Esophagus squamous epithelium (tissue), 5 donors: ENCODE results near the gene SCAMP1. TPM values are rescaled to one million over a fixed set of nuclear protein-coding genes. Genes with fewer than 3 reads are reported as not detected.

Experiments used
- DNase-seq: peaks from one replicate; lab custom pipeline; 2025; lab: John Stamatoyannopoulos, UW
- H3K27ac ChIP-seq, 4 donors: fragments of 200-600 bp; sonication (generic); one replicate each; pipeline ENCODE4 v1.5.1; 2016 to 2019; ENCODE audit warnings: mild to moderate bottlenecking in 1 of 4
- H3K27me3 ChIP-seq, 4 donors: fragments of 200-600 bp; sonication (generic); 1 replicate in 3 of 4; 2 replicates in 1 of 4; pipeline versions ENCODE4 v1.5.1 to v1.6.0; 2017 to 2021; ENCODE audit warnings: antibody characterized with exemption in 1 of 4
- H3K36me3 ChIP-seq, 3 donors: fragments of 200-600 bp; sonication (generic); one replicate each; pipeline ENCODE4 v1.5.1; 2016 to 2019
- H3K4me1 ChIP-seq, 3 donors: fragments of 200-600 bp; sonication (generic); one replicate each; pipeline ENCODE4 v1.5.1; 2017 to 2019
- H3K4me3 ChIP-seq, 4 donors: fragments of 200-600 bp; sonication (generic); 1 replicate in 3 of 4; 2 replicates in 1 of 4; pipeline ENCODE4 v1.5.1; 2016 to 2019; ENCODE audit warnings: mild to moderate bottlenecking in 2 of 4, moderate library complexity in 1 of 4
- H3K9me3 ChIP-seq, 3 donors: fragments of 200-600 bp; sonication (generic); one replicate each; pipeline ENCODE4 v1.5.1; 2016 to 2019
- POLR2A ChIP-seq, 4 donors: fragments of 450-650 bp; IDR thresholded peaks; one replicate each; pipeline ENCODE4 v1.6.1; 2017; ENCODE audit warnings: antibody characterized with exemption in 4 of 4, mild to moderate bottlenecking in 4 of 4, moderate library complexity in 3 of 4
- WGBS, 2 donors: methylation state at CpG; one replicate each; pipeline ENCODE4 v1.1.5; 2018; 5-methylcytosine and 5-hydroxymethylcytosine counted together
- intact Hi-C: fragments of 100-400 bp; cut with DNase I; formaldehyde crosslinking; loops from one replicate; pipeline ENCODE4 v1.15.0; 2022
- total RNA-seq, 4 donors: library from RNA; depleted of rRNA; stranded (reverse); fragments of >200 nt; gene quantifications; one replicate each; pipeline ENCODE4 v1.1.0, GENCODE V29; 2016
- TF ChIP-seq, protein P1 (sequence below), 6 experiments: fragments of 450-650 bp in 4 of 6; fragments of 200-600 bp in 2 of 6; sonication (generic) in 2 of 6; IDR thresholded peaks; one replicate each; pipeline ENCODE4 v1.5.1; 2016 to 2019; ENCODE audit warnings: antibody characterized with exemption in 6 of 6, mild to moderate bottlenecking in 4 of 6, moderate library complexity in 4 of 6
- donor health status: DM: yes; HTN: yes; CAD: no.

Gene SCAMP1
- total RNA-seq, 4 donors from 2014 or later, result 15.2 to 27.6 (median 21.3) TPM

DNA sequence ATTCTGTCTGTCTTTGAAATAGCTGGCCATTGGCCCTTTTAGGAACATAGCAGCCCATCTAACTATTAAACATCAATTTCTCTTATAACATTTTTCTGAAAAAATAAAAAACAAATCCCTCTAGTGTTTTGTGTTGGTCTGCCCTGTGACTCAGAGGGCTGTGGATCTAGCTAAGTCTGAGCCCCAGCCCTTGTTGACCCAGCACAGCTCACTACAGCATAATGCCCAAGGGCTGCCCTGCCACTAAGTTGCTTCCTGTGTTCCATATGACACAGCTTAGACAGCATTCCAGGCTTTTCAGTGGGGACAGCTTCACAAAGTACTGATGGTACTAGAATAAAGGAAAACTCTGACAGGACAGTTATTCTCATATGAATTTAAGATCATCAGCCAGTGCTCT is 136.0 kb downstream of the SCAMP1 start:
- peaks cover 0 to 35% (median 7%) of the 10 kb centered on the region in 3 donors for H3K4me1 ChIP-seq
- no peaks in the 10 kb centered on the region for H3K36me3 ChIP-seq
- DNase-seq, result no peak
- H3K9me3 ChIP-seq, result no peaks in the 10 kb centered on the region
- H3K27ac ChIP-seq, result no peak overlapping the region
- intact Hi-C loops, result no loop called here
- TF ChIP-seq, protein P1, sequence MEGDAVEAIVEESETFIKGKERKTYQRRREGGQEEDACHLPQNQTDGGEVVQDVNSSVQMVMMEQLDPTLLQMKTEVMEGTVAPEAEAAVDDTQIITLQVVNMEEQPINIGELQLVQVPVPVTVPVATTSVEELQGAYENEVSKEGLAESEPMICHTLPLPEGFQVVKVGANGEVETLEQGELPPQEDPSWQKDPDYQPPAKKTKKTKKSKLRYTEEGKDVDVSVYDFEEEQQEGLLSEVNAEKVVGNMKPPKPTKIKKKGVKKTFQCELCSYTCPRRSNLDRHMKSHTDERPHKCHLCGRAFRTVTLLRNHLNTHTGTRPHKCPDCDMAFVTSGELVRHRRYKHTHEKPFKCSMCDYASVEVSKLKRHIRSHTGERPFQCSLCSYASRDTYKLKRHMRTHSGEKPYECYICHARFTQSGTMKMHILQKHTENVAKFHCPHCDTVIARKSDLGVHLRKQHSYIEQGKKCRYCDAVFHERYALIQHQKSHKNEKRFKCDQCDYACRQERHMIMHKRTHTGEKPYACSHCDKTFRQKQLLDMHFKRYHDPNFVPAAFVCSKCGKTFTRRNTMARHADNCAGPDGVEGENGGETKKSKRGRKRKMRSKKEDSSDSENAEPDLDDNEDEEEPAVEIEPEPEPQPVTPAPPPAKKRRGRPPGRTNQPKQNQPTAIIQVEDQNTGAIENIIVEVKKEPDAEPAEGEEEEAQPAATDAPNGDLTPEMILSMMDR (IDR thresholded peaks at IDR 0.05), result no peak
- TF ChIP-seq POLR2A (IDR thresholded peaks at IDR 0.05), result no peak
- H3K27me3 ChIP-seq, result no peaks in the 10 kb centered on the region
- H3K4me3 ChIP-seq, result no peak overlapping the region

DNA sequence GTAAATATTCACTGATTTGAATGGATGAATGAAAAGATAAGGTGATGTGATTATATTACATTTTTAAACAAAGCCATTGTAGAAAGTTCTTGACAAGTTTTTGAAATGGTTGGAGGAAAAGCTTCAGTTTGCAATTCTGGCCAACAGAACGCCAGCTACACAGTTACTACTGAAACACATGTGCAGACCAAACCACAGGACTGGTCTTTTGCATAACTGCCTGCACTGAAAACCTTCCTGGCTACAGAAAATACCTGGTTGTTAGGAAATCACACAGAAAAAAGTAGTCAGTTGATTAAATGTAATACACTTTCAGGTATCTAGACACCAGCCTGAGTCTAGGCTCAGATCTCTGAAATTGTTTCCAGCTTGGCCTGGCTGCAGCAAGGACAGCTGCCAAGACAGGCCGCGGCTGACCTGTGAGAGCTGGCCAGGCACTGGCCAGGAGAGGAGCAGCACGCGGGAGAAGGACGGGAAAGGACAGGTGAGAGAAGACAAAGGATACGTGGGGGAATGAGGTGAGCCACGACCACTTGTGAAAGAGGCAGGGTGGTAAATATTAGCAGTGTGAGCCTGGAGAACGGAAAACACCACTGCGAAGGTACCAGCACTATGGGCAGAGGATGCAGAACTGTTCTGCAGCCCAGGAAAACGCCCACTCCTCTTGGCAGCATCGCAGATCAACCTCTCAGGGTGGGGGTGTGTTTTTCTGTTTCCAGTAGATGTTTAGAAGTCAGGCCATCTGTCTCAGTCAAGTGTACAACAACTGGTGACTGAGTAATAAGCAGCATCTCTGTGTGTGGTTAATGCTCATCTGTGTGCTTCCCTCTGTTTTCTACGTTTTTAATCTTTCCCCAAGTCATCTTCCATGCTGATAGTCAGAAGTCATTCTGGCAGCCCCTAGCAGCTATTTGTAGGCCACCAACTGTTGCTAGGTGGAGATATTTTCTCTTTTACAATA is 137.4 kb downstream of the SCAMP1 start:
- 62% methylated on average over 13 of the region's 13 CpGs for WGBS, 2 donors
- TF ChIP-seq, protein P1 (IDR thresholded peaks at IDR 0.05), result no peak
- TF ChIP-seq POLR2A (IDR thresholded peaks at IDR 0.05), result no peak
- H3K9me3 ChIP-seq, result no peaks in the 10 kb centered on the region
- no peaks in the 10 kb centered on the region for H3K36me3 ChIP-seq
- intact Hi-C loops, result no loop called here
- H3K4me1 ChIP-seq, result peaks cover 0 to 45% (median 20%) of the 10 kb centered on the region in 3 donors
- no peaks in the 10 kb centered on the region for H3K27me3 ChIP-seq
- H3K4me3 ChIP-seq, result no peak overlapping the region
- H3K27ac ChIP-seq, result no peak overlapping the region
- DNase-seq, result no peak

DNA sequence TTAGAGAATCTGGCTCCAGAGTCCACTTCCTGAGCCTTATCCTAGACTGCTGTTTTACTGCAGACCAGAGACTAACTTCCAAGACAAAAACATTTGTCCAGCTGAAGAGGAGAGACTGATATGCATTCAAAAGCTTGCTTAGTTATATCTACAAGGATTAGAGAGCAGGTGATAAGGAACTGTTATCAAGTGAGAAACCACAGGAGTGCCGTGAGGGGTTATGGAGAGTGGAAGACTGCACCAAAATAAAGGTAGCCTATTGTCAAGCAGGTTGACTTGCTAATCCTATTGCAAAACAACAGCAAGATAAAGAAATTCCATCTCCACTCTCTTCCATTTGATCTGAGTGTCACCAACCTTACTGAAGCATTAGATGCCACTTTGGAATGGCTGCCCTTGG is 139.1 kb downstream of the SCAMP1 start:
- WGBS, 2 donors, result 71 to 88% methylated on average over 1 of the region's 1 CpG
- intact Hi-C loops, result no loop called here
- Histone ChIP-seq H3K9me3 (no peaks in the 10 kb centered on the region), H3K4me1 (peaks cover 4 to 53% (median 26%) of the 10 kb centered on the region in 3 donors), H3K36me3 (no peaks in the 10 kb centered on the region), H3K4me3 (no peak overlapping the region), H3K27ac (no peak overlapping the region), H3K27me3 (no peaks in the 10 kb centered on the region)
- TF ChIP-seq, protein P1 (IDR thresholded peaks at IDR 0.05), result no peak
- TF ChIP-seq POLR2A (IDR thresholded peaks at IDR 0.05), result no peak
- DNase-seq, result no peak

DNA sequence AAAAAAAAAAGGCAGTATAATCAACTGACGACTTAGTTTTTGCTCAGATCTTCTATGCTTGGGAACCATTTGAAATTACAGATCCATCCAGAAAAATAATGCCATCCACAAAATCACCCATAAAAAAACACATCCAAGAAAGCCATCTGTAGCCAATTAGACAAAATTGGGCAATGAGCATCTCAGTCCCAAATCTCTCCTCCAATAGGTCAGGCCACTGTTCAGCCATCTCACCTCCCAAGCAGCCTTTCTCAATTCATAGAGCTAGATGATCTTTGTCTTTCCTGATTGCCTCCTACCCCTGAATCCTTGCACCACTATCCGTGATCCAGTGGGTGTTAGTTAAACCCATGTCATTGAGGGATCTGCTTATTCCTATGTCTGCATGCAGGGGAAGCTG is 139.6 kb downstream of the SCAMP1 start:
- Histone ChIP-seq H3K9me3 (no peaks in the 10 kb centered on the region), H3K4me1 (peaks cover 10 to 58% (median 30%) of the 10 kb centered on the region in 3 donors), H3K36me3 (no peaks in the 10 kb centered on the region), H3K27me3 (no peaks in the 10 kb centered on the region), H3K4me3 (no peak overlapping the region), H3K27ac (no peak overlapping the region)
- WGBS, 2 donors, result 89 to 100% methylated on average over 2 of the region's 2 CpGs
- no peak for TF ChIP-seq POLR2A (IDR thresholded peaks at IDR 0.05)
- TF ChIP-seq, protein P1 (IDR thresholded peaks at IDR 0.05), result no peak
- no peak for DNase-seq
- intact Hi-C loops, result no loop called here

DNA sequence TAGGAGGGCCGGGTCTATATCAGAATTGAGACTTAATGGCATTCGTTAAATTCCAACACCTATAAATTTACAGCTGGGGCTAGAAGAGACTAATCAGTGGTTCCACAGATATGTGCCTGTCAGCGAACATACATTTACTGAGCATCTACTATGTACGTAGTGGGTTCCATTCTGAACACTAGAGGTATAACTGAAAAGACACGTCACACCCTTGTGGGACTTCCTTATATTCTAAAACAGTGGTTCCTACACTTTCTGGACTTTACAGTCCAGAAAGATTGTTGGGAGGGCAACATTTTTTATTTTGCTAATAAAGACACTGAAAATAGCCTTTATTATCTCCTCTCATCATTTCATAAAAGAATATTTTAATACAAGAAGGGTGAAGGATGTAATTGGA is 140.5 kb downstream of the SCAMP1 start:
- 93 to 95% methylated on average over 5 of the region's 5 CpGs for WGBS, 2 donors
- no peaks in the 10 kb centered on the region for H3K9me3 ChIP-seq
- no peak for DNase-seq
- no peak for TF ChIP-seq POLR2A (IDR thresholded peaks at IDR 0.05)
- TF ChIP-seq, protein P1 (IDR thresholded peaks at IDR 0.05), result no peak
- no peaks in the 10 kb centered on the region for H3K27me3 ChIP-seq
- H3K36me3 ChIP-seq, result no peaks in the 10 kb centered on the region
- H3K4me3 ChIP-seq, result no peak overlapping the region
- H3K4me1 ChIP-seq, result peaks cover 17 to 65% (median 39%) of the 10 kb centered on the region in 3 donors
- intact Hi-C loops, result no loop called here
- H3K27ac ChIP-seq, result no peak overlapping the region
